ENCODE measurements around the gene ZSCAN1. TPM values are rescaled to one million over a fixed set of nuclear protein-coding genes. Genes with fewer than 3 reads are reported as not detected.

The ZSCAN1 gene
- total RNA-seq, 2 experiments from 2014 or later = not detected

DNA sequence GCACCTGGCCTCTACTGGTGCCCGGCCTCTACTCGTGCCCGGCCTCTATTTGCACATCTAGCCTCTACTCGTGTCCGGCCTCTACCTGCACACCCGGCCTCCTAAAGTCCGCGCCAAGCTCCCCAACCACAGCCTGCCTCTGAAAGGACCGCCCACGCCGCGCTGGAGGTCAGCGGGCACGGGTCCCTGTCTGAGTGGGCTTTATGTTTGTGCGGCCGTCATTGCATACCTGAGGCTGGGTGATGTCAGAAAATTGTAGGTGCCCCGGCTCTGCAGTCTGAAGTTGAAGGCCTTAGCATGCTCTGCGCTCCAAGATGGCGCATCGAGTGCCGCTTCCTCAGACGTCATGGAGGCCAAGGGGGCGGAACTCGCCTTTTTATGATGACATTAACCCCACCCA lies 26.4 kb downstream of the ZSCAN1 start:
- Histone ChIP-seq H3K4me1 (ENCODE audit: insufficient read depth, low read length, poor library complexity, severe bottlenecking) (no peaks in the 10 kb centered on the region), H4K20me1 (ENCODE audit: insufficient read depth, low read length) (no peaks in the 10 kb centered on the region), H3K9me3 (ENCODE audit: low read length) (no peaks in the 10 kb centered on the region), H3K9me2 (ENCODE audit: insufficient read depth, low read length) (no peaks in the 10 kb centered on the region), H3K4me2 (ENCODE audit: low read length) (no peak overlapping the region), H3K27ac (ENCODE audit: low read depth, low read length, poor library complexity, severe bottlenecking) (no peak overlapping the region), H3K4me3 (ENCODE audit: low read depth, low read length, poor library complexity, severe bottlenecking) (no peak overlapping the region), H3K36me3 (ENCODE audit: insufficient read depth, low read length) (no peaks in the 10 kb centered on the region), H2AFZ (ENCODE audit: low read length) (no peak overlapping the region), H3K79me2 (ENCODE audit: insufficient read depth, low read depth, low read length) (no peaks in the 10 kb centered on the region)
- no peak for DNase-seq (ENCODE audit: low spot score)
- CTCF ChIA-PET (ENCODE audit: unreplicated experiment) = no interaction called here
- POLR2A ChIA-PET = no interaction called here
- BruUV-seq (replicated peaks) = no TSS peak
- TF ChIP-seq EZH2phosphoT487 (IDR thresholded peaks at IDR 0.05; ENCODE audit: borderline replicate concordance, low read depth, low read length) = no peak
- no peak for TF ChIP-seq CTCF (conservative IDR thresholded peaks at IDR 0.05; ENCODE audit: low read length)
- intact Hi-C loops (cut with micrococcal nuclease; ENCODE audit: unreplicated experiment) = no loop called here

DNA sequence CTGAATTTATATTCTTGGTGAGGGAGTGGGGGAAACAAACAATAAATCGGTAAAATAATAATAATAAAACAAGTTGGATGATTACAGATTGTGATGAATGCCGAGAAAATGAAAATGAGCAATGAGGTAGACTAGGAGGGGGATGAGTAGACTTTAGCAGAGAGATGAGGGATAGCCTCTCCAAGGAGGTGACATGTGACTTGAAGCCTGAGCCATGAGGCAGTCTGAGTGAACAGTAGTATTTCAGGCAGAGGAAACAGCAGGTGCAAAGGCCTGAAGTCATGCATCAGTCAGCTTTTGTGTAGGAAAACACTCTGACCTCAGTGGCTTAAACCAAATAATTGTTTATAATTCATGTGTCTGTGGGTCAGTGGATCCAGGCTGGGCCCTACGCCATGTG lies 29.9 kb downstream of the ZSCAN1 start:
- TF ChIP-seq EZH2phosphoT487 (IDR thresholded peaks at IDR 0.05; ENCODE audit: borderline replicate concordance, low read depth, low read length) (no peak), CTCF (conservative IDR thresholded peaks at IDR 0.05; ENCODE audit: low read length) (no peak)
- no peak for DNase-seq (ENCODE audit: low spot score)
- Histone ChIP-seq H3K36me3 (ENCODE audit: insufficient read depth, low read length) (no peaks in the 10 kb centered on the region), H3K9me3 (ENCODE audit: low read length) (no peaks in the 10 kb centered on the region), H2AFZ (ENCODE audit: low read length) (no peak overlapping the region), H3K9me2 (ENCODE audit: insufficient read depth, low read length) (no peaks in the 10 kb centered on the region), H3K4me3 (ENCODE audit: low read depth, low read length, poor library complexity, severe bottlenecking) (no peak overlapping the region), H3K79me2 (ENCODE audit: insufficient read depth, low read depth, low read length) (no peaks in the 10 kb centered on the region), H4K20me1 (ENCODE audit: insufficient read depth, low read length) (no peaks in the 10 kb centered on the region), H3K4me1 (ENCODE audit: insufficient read depth, low read length, poor library complexity, severe bottlenecking) (no peaks in the 10 kb centered on the region), H3K27ac (ENCODE audit: low read depth, low read length, poor library complexity, severe bottlenecking) (no peak overlapping the region), H3K4me2 (ENCODE audit: low read length) (no peak overlapping the region)
- intact Hi-C loops (cut with micrococcal nuclease; ENCODE audit: unreplicated experiment) = no loop called here
- ChIA-PET CTCF (ENCODE audit: unreplicated experiment) (no interaction called here), POLR2A (no interaction called here)
- no TSS peak for BruUV-seq (replicated peaks)

GRCh38 chr19:58067240-58067912 lies 33.6 kb downstream of the ZSCAN1 start:
- DNase-seq (ENCODE audit: low spot score) = no peak
- ChIA-PET POLR2A (no interaction called here), CTCF (ENCODE audit: unreplicated experiment) (no interaction called here)
- H3K27ac ChIP-seq (ENCODE audit: low read depth, low read length, poor library complexity, severe bottlenecking) = no peak overlapping the region
- H2AFZ ChIP-seq (ENCODE audit: low read length) = no peak overlapping the region
- no peaks in the 10 kb centered on the region for H3K36me3 ChIP-seq (ENCODE audit: insufficient read depth, low read length)
- no peaks in the 10 kb centered on the region for H3K4me1 ChIP-seq (ENCODE audit: insufficient read depth, low read length, poor library complexity, severe bottlenecking)
- TF ChIP-seq EZH2phosphoT487 (IDR thresholded peaks at IDR 0.05; ENCODE audit: borderline replicate concordance, low read depth, low read length) = no peak
- no peak for TF ChIP-seq CTCF (conservative IDR thresholded peaks at IDR 0.05; ENCODE audit: low read length)
- H3K4me3 ChIP-seq (ENCODE audit: low read depth, low read length, poor library complexity, severe bottlenecking) = no peak overlapping the region
- no peaks in the 10 kb centered on the region for H3K9me3 ChIP-seq (ENCODE audit: low read length)
- intact Hi-C loops (cut with micrococcal nuclease; ENCODE audit: unreplicated experiment) = no loop called here
- H3K4me2 ChIP-seq (ENCODE audit: low read length) = no peak overlapping the region
- H4K20me1 ChIP-seq (ENCODE audit: insufficient read depth, low read length) = no peaks in the 10 kb centered on the region
- H3K79me2 ChIP-seq (ENCODE audit: insufficient read depth, low read depth, low read length) = no peaks in the 10 kb centered on the region
- BruUV-seq (replicated peaks) = no TSS peak
- no peaks in the 10 kb centered on the region for H3K9me2 ChIP-seq (ENCODE audit: insufficient read depth, low read length)

Data from OCI-LY7 (cell line).